Immature natural killer cell (primary cell): ENCODE results near the gene ZNF629. TPM values are rescaled to one million over a fixed set of nuclear protein-coding genes. Genes with fewer than 3 reads are reported as not detected.

ENCODE experiments used
- DNase-seq, 3 donors: peaks; one replicate each; pipeline ENCODE4 v3.0.0; 2022; ENCODE audit warnings: mixed read lengths in 1 of 3
- H3K27ac Mint-ChIP-seq, 6 donors: one replicate each; pipeline ENCODE4 v1.8.0; 2020; ENCODE audit warnings: mixed read lengths in 6 of 6, mild to moderate bottlenecking in 5 of 6, inconsistent platforms in 4 of 6, moderate library complexity in 3 of 6
- H3K27me3 Mint-ChIP-seq, 3 donors: one replicate each; pipeline ENCODE4 v1.8.0; 2020 to 2021; ENCODE audit warnings: low read depth in 3 of 3, mild to moderate bottlenecking in 3 of 3, mixed read lengths in 3 of 3, moderate library complexity in 3 of 3, inconsistent platforms in 1 of 3
- H3K36me3 Mint-ChIP-seq, 3 donors: one replicate each; pipeline ENCODE4 v1.8.0; 2020; ENCODE audit warnings: mixed read lengths in 3 of 3, inconsistent platforms in 2 of 3, mild to moderate bottlenecking in 2 of 3
- H3K4me1 Mint-ChIP-seq, 2 donors: one replicate each; pipeline ENCODE4 v1.8.0; 2020; ENCODE audit warnings: inconsistent platforms in 2 of 2, mild to moderate bottlenecking in 2 of 2, mixed read lengths in 2 of 2, moderate library complexity in 1 of 2
- H3K4me3 Mint-ChIP-seq, 5 donors: one replicate each; pipeline ENCODE4 v1.8.0; 2020; ENCODE audit warnings: mild to moderate bottlenecking in 5 of 5, mixed read lengths in 5 of 5, inconsistent platforms in 3 of 5, moderate library complexity in 3 of 5
- H3K9me3 Mint-ChIP-seq, 6 donors: one replicate each; pipeline ENCODE4 v1.8.0; 2020; ENCODE audit warnings: mild to moderate bottlenecking in 6 of 6, mixed read lengths in 6 of 6, inconsistent platforms in 4 of 6, moderate library complexity in 3 of 6
- polyA plus RNA-seq, 3 donors: library from polyadenylated mRNA; unstranded; fragments of 300-500 nt; fragmentation: Illumina TruSeq; gene quantifications; one replicate each; pipeline ENCODE4 v1.2.3, GENCODE V29; 2021

Gene ZNF629
- polyA plus RNA-seq, 3 donors from 2014 or later = 0.09 to 1.1 (median 0.16) TPM

DNA sequence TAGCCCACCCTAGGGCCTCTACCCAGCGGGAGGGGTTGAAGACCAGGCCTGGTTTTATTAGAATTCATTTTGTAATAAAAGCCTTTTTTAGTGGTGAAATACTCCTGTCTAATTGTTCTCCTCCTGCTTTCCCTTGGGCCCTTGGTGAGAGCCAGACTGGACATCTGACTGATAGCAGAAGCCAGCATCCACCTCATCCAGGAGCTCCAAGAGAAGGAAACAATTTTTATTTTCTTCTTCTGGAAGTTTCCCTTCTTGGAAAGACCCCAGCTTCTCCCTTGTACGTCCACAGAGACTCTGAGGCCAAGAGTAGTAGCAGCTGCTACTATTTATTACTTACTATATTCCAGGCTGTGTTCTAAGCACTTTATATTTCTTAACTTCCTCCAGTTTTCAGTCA is 42.8 kb downstream of the ZNF629 start:
- Mint-ChIP-seq H3K27ac (no peak overlapping the region), H3K9me3 (no peaks in the 10 kb centered on the region), H3K4me3 (no peak overlapping the region), H3K36me3 (peaks cover 4 to 16% (median 14%) of the 10 kb centered on the region in 3 donors), H3K4me1 (peaks cover 17 to 30% of the 10 kb centered on the region in 2 donors), H3K27me3 (peaks cover 10 to 17% (median 10%) of the 10 kb centered on the region in 3 donors)
- no peak for DNase-seq

DNA sequence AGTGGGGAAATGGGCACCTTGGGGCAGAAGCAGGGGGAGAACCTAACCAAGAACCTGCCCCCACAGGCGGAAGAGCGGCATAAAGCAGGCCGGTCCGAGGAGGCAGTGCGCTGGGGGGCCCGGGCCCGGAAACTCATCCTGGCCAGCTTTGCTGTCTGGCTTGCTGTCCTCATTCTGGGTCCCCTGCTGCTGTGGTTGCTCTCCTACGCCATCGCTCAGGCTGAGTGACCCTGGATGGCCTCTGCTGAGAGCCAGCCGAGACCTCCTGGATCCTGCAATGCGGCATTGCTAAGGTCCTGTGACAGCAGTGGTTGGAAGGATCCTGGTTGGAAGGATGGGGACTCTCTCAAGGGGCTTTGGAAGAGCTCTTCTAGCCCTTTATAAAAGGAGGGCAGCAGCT is 43.3 kb downstream of the ZNF629 start:
- no peaks in the 10 kb centered on the region for H3K9me3 Mint-ChIP-seq
- H3K27ac Mint-ChIP-seq = peak overlapping the region in 1 of 6 donors; percentile 69
- peaks cover 4 to 16% (median 9%) of the 10 kb centered on the region in 3 donors for H3K36me3 Mint-ChIP-seq
- peaks cover 14 to 25% of the 10 kb centered on the region in 2 donors for H3K4me1 Mint-ChIP-seq
- peaks cover 5 to 13% (median 6%) of the 10 kb centered on the region in 3 donors for H3K27me3 Mint-ChIP-seq
- no peak overlapping the region for H3K4me3 Mint-ChIP-seq
- DNase-seq = no peak

DNA sequence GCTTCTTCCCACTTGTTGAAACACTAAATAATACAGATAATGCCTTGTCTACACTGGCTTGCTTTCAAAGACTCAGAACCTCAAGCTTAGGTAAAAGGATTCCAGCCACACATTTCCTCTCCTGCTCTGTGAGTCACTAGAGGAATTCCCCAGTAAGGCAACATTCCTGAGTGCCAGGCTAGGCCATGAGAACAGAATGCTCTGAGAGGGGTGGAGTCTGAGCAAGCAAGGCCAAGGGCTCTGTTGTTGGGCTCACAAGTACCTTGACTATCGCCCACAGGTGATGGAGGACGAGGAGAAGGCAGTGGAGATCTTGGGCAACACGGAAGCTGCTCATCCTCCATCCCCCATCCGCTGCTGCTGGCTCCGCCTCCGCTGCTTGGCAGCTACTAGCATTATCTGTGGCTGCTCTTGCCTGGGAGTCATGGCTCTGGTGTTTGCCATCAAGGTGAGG is 45.5 kb downstream of the ZNF629 start:
- peak overlapping the region in 1 of 6 donors; percentile 28 for H3K27ac Mint-ChIP-seq
- H3K9me3 Mint-ChIP-seq = no peaks in the 10 kb centered on the region
- peaks cover 4 to 23% (median 15%) of the 10 kb centered on the region in 3 donors for H3K36me3 Mint-ChIP-seq
- peaks cover 0 to 1% (median 0%) of the 10 kb centered on the region in 3 donors for H3K27me3 Mint-ChIP-seq
- H3K4me3 Mint-ChIP-seq = no peak overlapping the region
- no peak for DNase-seq
- peaks cover 2 to 9% of the 10 kb centered on the region in 2 donors for H3K4me1 Mint-ChIP-seq

DNA sequence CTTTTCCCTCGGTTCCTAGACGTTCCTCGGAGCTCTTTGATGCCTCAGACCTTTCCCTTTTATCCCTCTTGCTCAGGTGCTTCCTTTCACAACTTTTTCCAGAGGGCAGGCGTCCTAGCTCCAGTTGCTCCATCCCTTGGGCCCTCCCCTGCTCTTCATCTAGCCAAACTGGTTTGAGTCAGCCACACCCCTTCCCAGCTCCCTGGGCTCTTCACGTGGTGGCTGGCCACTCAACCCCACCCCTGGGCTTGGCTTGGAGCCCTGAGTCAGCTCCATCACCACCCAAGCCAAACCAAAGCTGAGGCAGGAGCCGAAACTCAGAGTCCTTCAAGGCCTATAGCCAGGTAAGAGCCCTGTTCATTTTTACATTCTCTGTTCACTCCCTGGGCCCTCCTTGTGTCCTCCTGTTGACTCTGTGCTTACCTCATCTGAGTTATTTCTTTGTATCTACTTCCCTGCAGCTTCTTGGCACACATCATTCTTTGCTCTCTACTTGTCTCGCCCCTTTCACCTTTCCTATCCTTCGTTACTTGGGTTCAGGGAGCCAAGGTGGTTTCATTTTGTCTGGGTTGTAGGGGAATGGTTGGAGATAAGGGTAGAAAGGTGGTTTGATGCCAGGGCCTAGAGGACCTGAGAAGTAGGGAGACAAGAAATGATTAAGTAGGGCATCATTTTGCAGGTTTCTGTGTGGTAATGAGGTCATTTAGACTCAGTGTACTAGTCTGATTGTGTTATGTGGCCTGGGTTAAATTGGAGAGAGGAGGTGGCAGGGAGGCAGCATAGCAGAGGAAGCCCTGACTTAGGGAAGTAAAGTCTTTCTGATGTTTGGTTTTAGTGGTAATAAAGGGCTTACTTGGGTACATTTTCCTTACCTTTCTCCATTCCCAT is 46.4 kb downstream of the ZNF629 start:
- Mint-ChIP-seq H3K4me1 (peaks cover 2 to 9% of the 10 kb centered on the region in 2 donors), H3K4me3 (no peak overlapping the region), H3K27ac (peak overlapping the region in 5 of 6 donors; percentile 41 to 73 (median 49)), H3K9me3 (no peaks in the 10 kb centered on the region), H3K36me3 (peaks cover 4 to 31% (median 20%) of the 10 kb centered on the region in 3 donors), H3K27me3 (peaks cover 0 to 1% (median 0%) of the 10 kb centered on the region in 3 donors)
- DNase-seq = no peak

- Mint-ChIP-seq H3K4me1 (peaks cover 2 to 9% of the 10 kb centered on the region in 2 donors), H3K27ac (no peak overlapping the region), H3K9me3 (no peaks in the 10 kb centered on the region), H3K27me3 (peaks cover 0 to 1% (median 0%) of the 10 kb centered on the region in 3 donors), H3K36me3 (peaks cover 10 to 33% (median 18%) of the 10 kb centered on the region in 3 donors), H3K4me3 (no peak overlapping the region)
- no peak for DNase-seq
Observed at GRCh38 chr16:30738984-30739951, 47.7 kb downstream of the ZNF629 start.

GRCh38 chr16:30737794-30738648 is 49.0 kb downstream of the ZNF629 start:
- Mint-ChIP-seq H3K4me3 (no peak overlapping the region), H3K27me3 (peaks cover 0 to 1% (median 0%) of the 10 kb centered on the region in 3 donors), H3K27ac (no peak overlapping the region), H3K36me3 (peaks cover 7 to 39% (median 27%) of the 10 kb centered on the region in 3 donors), H3K9me3 (no peaks in the 10 kb centered on the region), H3K4me1 (peaks cover 5 to 9% of the 10 kb centered on the region in 2 donors)
- DNase-seq = no peak

DNA sequence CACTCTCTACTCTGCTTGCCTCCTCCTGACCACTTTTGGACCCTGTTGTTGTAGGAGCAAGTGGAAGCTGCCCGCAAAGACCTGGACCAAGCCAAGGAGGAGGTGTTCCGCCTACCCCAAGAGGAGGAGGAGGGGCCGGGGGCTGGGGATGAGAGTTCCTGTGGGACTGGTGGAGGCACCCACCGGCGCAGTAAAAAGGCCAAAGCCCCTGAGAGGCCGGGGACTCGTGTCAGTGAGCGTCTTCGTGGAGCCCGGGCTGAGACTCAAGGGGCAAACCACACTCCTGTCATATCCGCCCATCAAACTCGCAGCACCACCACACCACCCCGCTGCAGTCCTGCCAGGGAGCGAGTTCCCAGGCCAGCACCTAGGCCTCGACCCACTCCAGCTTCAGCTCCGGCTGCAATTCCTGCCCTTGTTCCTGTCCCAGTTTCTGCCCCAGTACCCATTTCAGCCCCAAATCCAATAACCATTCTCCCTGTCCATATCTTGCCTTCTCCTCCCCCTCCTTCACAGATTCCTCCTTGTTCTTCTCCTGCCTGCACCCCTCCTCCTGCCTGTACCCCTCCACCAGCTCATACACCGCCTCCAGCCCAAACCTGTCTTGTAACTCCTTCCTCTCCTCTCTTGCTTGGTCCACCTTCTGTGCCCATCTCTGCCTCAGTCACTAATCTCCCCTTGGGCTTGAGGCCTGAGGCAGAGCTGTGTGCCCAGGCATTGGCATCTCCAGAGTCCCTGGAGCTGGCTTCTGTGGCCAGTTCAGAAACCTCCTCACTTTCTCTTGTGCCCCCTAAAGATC is 49.8 kb downstream of the ZNF629 start:
- peaks cover 0 to 1% (median 0%) of the 10 kb centered on the region in 3 donors for H3K27me3 Mint-ChIP-seq
- H3K36me3 Mint-ChIP-seq = peaks cover 9 to 42% (median 29%) of the 10 kb centered on the region in 3 donors
- peak overlapping the region in 1 of 6 donors; percentile 50 for H3K27ac Mint-ChIP-seq
- peaks cover 5 to 9% of the 10 kb centered on the region in 2 donors for H3K4me1 Mint-ChIP-seq
- no peaks in the 10 kb centered on the region for H3K9me3 Mint-ChIP-seq
- DNase-seq = no peak
- no peak overlapping the region for H3K4me3 Mint-ChIP-seq

DNA sequence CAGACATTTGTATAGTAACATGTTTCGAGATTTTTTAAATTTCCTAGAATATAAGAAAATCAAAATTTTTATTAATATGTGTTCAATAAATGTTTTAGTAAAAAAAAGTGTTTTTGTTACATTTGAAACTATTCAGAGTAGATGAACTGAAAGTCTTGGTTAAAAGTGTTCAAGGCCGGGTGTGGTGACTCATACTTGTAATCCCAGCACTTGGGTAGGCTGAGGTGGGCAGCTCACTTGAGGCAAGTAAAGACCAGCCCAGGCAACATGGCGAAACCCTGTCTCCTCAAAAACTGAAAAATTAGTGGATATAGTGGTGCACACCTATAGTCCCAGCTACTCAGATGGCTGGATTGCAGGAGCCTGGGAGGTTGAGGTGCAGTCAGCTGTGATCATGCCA is 55.6 kb downstream of the ZNF629 start:
- Mint-ChIP-seq H3K27me3 (peaks cover 0 to 2% (median 0%) of the 10 kb centered on the region in 3 donors), H3K36me3 (peaks cover 16 to 45% (median 31%) of the 10 kb centered on the region in 3 donors), H3K4me1 (peaks cover 0 to 6% of the 10 kb centered on the region in 2 donors), H3K9me3 (no peaks in the 10 kb centered on the region), H3K27ac (no peak overlapping the region), H3K4me3 (no peak overlapping the region)
- no peak for DNase-seq

- Mint-ChIP-seq H3K4me3 (no peak overlapping the region), H3K27ac (peak overlapping the region in 1 of 6 donors; percentile 11), H3K36me3 (peaks cover 13 to 48% (median 26%) of the 10 kb centered on the region in 3 donors), H3K9me3 (no peaks in the 10 kb centered on the region), H3K4me1 (peaks cover 0 to 6% of the 10 kb centered on the region in 2 donors), H3K27me3 (peaks cover 0 to 2% (median 0%) of the 10 kb centered on the region in 3 donors)
- no peak for DNase-seq
Observed at GRCh38 chr16:30728899-30729672, 57.9 kb downstream of the ZNF629 start.
